Psoas muscle (tissue), 8 donors: Measurements from ENCODE around the gene CIPC. TPM values are rescaled to one million over a fixed set of nuclear protein-coding genes. Genes with fewer than 3 reads are reported as not detected.
A peak's percentile ranks its signal among the peaks of the same experiment; 100 is the strongest.

Source experiments
- ATAC-seq, 4 donors: fragments of 200-7000 bp; cut with Tn5 transposase; one replicate each; pipeline ENCODE4 v1.9.1; 2020; ENCODE audit warnings: moderate library complexity in 3 of 4, mild to moderate bottlenecking in 2 of 4
- DNase-seq, 2 donors: peaks; one replicate each; pipeline ENCODE4 v3.0.0-alpha.2; 2020
- H3K27ac ChIP-seq: fragments of 200-600 bp; one replicate; pipeline ENCODE4 v1.8.0; 2022
- H3K27me3 ChIP-seq, 3 donors: fragments of 200-600 bp in 1 of 3; one replicate each; pipeline versions ENCODE4 v1.6.1 to v1.8.0; 2013 to 2022; ENCODE audit warnings: low read length in 2 of 3, mild to moderate bottlenecking in 2 of 3, moderate library complexity in 1 of 3; ENCODE audit not compliant: insufficient read depth in 3 of 3
- H3K36me3 ChIP-seq, 2 donors: fragments of 200-600 bp in 1 of 2; one replicate each; pipeline versions ENCODE4 v1.6.1 to v1.8.0; 2013 to 2022; ENCODE audit warnings: low read depth in 1 of 2, mild to moderate bottlenecking in 1 of 2, moderate library complexity in 1 of 2; ENCODE audit not compliant: insufficient read depth in 1 of 2
- H3K4me1 ChIP-seq: fragments of 200-600 bp; one replicate; pipeline ENCODE4 v1.8.0; 2022
- H3K4me3 ChIP-seq: fragments of 200-600 bp; one replicate; pipeline ENCODE4 v1.8.0; 2022; ENCODE audit warnings: mild to moderate bottlenecking
- H3K9me3 ChIP-seq: fragments of 200-600 bp; one replicate; pipeline ENCODE4 v1.8.0; 2022
- WGBS, 3 donors: extraction: QIAGEN DNeasy Blood & Tissue Kit; methylation state at CpG; one replicate each; pipeline versions ENCODE4 v1.1.6 to v1.1.7; 2013; 5-methylcytosine and 5-hydroxymethylcytosine counted together
- intact Hi-C, 2 donors: fragments of 100-400 bp; cut with DNase I; formaldehyde crosslinking; loops; one replicate each; pipeline versions ENCODE4 v1.11.0 to v1.14.2; 2022
- polyA plus RNA-seq, 3 donors: library from polyadenylated mRNA; stranded (reverse); fragments of 200-250 nt; gene quantifications; one replicate each; pipeline ENCODE4 v1.2.3, GENCODE V29; 2013
- total RNA-seq, 4 donors: library from RNA; stranded (reverse); fragmentation: NEBNext Ultra II Directional in 2 of 4; extraction: Animal tissue kit (Norgen Biotek cat#: 25700) in 2 of 4; gene quantifications; one replicate each; pipeline versions ENCODE4 v1.2.1 to v1.2.4, GENCODE V29; 2021 to 2023
- TF ChIP-seq, protein P1 (sequence below): fragments of 200-600 bp; IDR thresholded peaks from one replicate; pipeline ENCODE4 v1.8.0; 2022; ENCODE audit warnings: antibody characterized with exemption
- donor health status: healthy with polysubstance abuse.
- donor health status: DM: no; HTN: no; CAD: no; lungs with moderate emphysema.
- donor health status: Bipolar disorder and iron deficiency.
- donor health status: healthy.
- donor health status: DM: yes; HTN: yes; CAD: no.
- donor health status: DM: no; HTN: no; CAD: no.
- donor health status: DM: no; HTN: no; CAD: no.
- donor health status: DM: yes; HTN: yes; CAD: no.

Gene CIPC
- total and polyA plus RNA-seq, 7 donors: 23.1 to 133 (median 101) TPM

GRCh38 chr14:77074969-77075368 lies 23.1 kb upstream of the CIPC start:
- intact Hi-C loops: no loop called here
- Histone ChIP-seq H3K27ac (peak overlapping the region; percentile 62), H3K4me1 (peaks cover 21% of the 10 kb centered on the region), H3K4me3 (no peak overlapping the region), H3K9me3 (peaks cover 5% of the 10 kb centered on the region), H3K36me3 (no peaks in the 10 kb centered on the region), H3K27me3 (no peaks in the 10 kb centered on the region)
- no peak for ATAC-seq
- no peak for DNase-seq
- TF ChIP-seq, protein P1, sequence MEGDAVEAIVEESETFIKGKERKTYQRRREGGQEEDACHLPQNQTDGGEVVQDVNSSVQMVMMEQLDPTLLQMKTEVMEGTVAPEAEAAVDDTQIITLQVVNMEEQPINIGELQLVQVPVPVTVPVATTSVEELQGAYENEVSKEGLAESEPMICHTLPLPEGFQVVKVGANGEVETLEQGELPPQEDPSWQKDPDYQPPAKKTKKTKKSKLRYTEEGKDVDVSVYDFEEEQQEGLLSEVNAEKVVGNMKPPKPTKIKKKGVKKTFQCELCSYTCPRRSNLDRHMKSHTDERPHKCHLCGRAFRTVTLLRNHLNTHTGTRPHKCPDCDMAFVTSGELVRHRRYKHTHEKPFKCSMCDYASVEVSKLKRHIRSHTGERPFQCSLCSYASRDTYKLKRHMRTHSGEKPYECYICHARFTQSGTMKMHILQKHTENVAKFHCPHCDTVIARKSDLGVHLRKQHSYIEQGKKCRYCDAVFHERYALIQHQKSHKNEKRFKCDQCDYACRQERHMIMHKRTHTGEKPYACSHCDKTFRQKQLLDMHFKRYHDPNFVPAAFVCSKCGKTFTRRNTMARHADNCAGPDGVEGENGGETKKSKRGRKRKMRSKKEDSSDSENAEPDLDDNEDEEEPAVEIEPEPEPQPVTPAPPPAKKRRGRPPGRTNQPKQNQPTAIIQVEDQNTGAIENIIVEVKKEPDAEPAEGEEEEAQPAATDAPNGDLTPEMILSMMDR: no peak

GRCh38 chr14:77076113-77076631 lies 21.9 kb upstream of the CIPC start:
- peaks cover 11% of the 10 kb centered on the region for H3K9me3 ChIP-seq
- intact Hi-C loops: no loop called here

DNA sequence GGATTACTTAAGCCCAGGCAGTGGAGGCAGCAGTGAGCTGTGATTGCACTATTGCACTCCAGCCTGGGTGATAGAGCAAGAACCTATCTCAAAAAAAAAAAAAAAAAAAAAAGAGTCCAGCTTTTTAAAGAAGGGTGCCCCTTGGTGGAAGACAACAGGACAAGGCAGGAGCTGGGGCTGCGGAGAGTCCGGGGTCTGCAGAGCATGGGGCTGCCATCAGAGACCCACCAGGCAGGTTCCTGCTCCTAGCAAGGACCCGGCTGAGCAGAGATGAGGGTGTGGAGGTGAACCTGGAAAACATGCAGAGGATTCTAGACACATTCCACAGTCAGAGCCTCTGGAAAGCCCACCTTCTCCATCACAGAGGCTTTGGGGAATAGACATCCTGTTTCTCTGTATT lies 21.0 kb upstream of the CIPC start:
- Histone ChIP-seq H3K4me3 (no peak overlapping the region), H3K36me3 (no peaks in the 10 kb centered on the region), H3K27ac (peak overlapping the region; percentile 62), H3K27me3 (no peaks in the 10 kb centered on the region), H3K4me1 (peaks cover 13% of the 10 kb centered on the region), H3K9me3 (peaks cover 11% of the 10 kb centered on the region)
- ATAC-seq: peak in 3 of 4 donors; percentile 17 to 35 (median 21)
- TF ChIP-seq, protein P1: no peak
- DNase-seq: no peak
- intact Hi-C loops: no loop called here
- WGBS, 3 donors: 88 to 96% (median 94%) methylated on average over 3 of the region's 3 CpGs

More at GRCh38 chr14:77076113-77076631, 21.9 kb upstream of the CIPC start:
- whole genome bisulfite sequencing, 3 donors: 17 to 30% (median 20%) methylated on average over 10 of the region's 10 CpGs
- DNase-seq (peak; percentile 81 to 91), ATAC-seq (peak; percentile 55 to 89 (median 84))
- no peaks in the 10 kb centered on the region for H3K27me3 ChIP-seq
- H3K4me3 ChIP-seq: peak overlapping the region; percentile 31
- H3K36me3 ChIP-seq: no peaks in the 10 kb centered on the region
- peaks cover 13% of the 10 kb centered on the region for H3K4me1 ChIP-seq
- TF ChIP-seq, protein P1: no peak
- peak overlapping the region; percentile 62 for H3K27ac ChIP-seq

DNA sequence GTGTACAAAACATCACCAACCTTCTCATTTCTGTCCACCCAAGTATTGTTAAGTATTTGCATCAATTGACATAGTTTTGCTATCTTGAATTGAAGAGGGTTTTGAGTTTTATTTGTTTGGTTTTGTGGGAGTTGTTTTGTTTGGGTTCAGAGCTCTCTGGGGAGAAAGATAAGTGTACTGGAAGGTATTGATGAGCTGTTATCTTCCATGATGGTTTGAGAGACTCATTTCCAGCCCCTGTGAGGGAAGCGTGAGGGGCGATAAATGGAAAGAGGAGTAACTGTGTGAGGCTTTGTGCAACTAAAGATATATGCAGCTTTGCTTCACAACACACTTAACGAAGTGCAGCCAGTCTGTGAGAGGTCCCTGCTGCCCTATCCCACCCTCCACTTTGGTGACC lies 15.7 kb upstream of the CIPC start:
- H3K36me3 ChIP-seq: no peaks in the 10 kb centered on the region
- H3K4me3 ChIP-seq: no peak overlapping the region
- H3K9me3 ChIP-seq: peaks cover 11% of the 10 kb centered on the region
- no peak for DNase-seq
- 93 to 95% (median 94%) methylated on average over 3 of the region's 3 CpGs for WGBS, 3 donors
- no peak overlapping the region for H3K27ac ChIP-seq
- H3K27me3 ChIP-seq: no peaks in the 10 kb centered on the region
- ATAC-seq: no peak
- intact Hi-C loops: no loop called here
- H3K4me1 ChIP-seq: no peaks in the 10 kb centered on the region
- TF ChIP-seq, protein P1: no peak

DNA sequence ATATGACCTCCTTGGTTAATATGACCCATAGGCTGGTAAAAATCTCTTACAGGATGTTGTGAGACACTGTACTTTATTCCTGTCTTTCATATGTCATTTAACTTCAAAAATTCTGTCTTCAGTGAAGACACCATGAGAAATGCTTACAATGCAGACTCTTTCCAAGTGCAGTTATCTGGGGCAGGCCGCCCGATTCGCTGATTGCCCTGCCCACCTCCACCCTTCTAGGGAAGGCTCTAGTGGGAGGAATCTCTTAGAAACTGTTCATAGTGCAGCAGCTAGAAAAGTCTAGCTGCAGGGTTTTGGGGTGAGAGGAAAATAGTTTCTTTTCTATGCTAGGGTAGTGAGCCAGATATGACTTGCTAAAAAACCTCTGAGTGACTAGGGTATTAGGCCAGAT lies 15.0 kb upstream of the CIPC start:
- H3K27me3 ChIP-seq: no peaks in the 10 kb centered on the region
- no peak overlapping the region for H3K4me3 ChIP-seq
- peaks cover 11% of the 10 kb centered on the region for H3K9me3 ChIP-seq
- TF ChIP-seq, protein P1: no peak
- no peak for ATAC-seq
- no peaks in the 10 kb centered on the region for H3K4me1 ChIP-seq
- intact Hi-C loops: no loop called here
- no peaks in the 10 kb centered on the region for H3K36me3 ChIP-seq
- WGBS, 3 donors: 75 to 89% (median 80%) methylated on average over 3 of the region's 3 CpGs
- H3K27ac ChIP-seq: no peak overlapping the region
- DNase-seq: no peak
